ENCODE measurements around the gene FOXO1.
"Not testable (repeated sequence)": the region's sequence is repeated elsewhere in the genome, so short reads cannot be mapped to it uniquely, and the experiment has no call there.

Gene FOXO1

GRCh38 chr13:40666045-40666932, at the start of gene FOXO1:
Gene FOXO1 (minus strand): TSS chr13:40666641. CDS start chr13:40666212, 429 bp downstream.
- H3K4me3 ChIP-seq (ENCODE audit: low read length in 2 of 2): peak within 1 kb of the TSS; percentile 91 to 95
- peaks cover 25% of the 10 kb centered on the region for H3K4me1 ChIP-seq (ENCODE audit: control insufficient read depth, insufficient read depth, low read length)
- no peaks in the 10 kb centered on the region for H3K27me3 ChIP-seq (ENCODE audit: control insufficient read depth in 1 of 2, insufficient read depth in 2 of 2, low read length in 2 of 2)
- H3K27ac ChIP-seq (ENCODE audit: low read length): peak within 1 kb of the TSS; percentile 93
- no peaks in the 10 kb centered on the region for H3K36me3 ChIP-seq (ENCODE audit: control insufficient read depth in 2 of 2, insufficient read depth in 2 of 2, low read length in 2 of 2)
- H3K9ac ChIP-seq (ENCODE audit: low read length in 2 of 2): peak within 1 kb of the TSS; percentile 75 to 82
- no peaks in the 10 kb centered on the region for H3K9me3 ChIP-seq (ENCODE audit: control insufficient read depth in 2 of 2, low read length in 2 of 2)

GRCh38 chr13:40714433-40714832, 48.0 kb upstream of the FOXO1 start:
- H3K27ac ChIP-seq (ENCODE audit: low read length); H3K9ac ChIP-seq (ENCODE audit: low read length in 2 of 2); H3K36me3 ChIP-seq (ENCODE audit: control insufficient read depth in 2 of 2, insufficient read depth in 2 of 2, low read length in 2 of 2); H3K4me3 ChIP-seq (ENCODE audit: low read length in 2 of 2); H3K4me1 ChIP-seq (ENCODE audit: control insufficient read depth, insufficient read depth, low read length); H3K9me3 ChIP-seq (ENCODE audit: control insufficient read depth in 2 of 2, low read length in 2 of 2); H3K27me3 ChIP-seq (ENCODE audit: control insufficient read depth in 1 of 2, insufficient read depth in 2 of 2, low read length in 2 of 2): not testable (repeated sequence)

GRCh38 chr13:40706439-40706838, 40.0 kb upstream of the FOXO1 start:
- Histone ChIP-seq H3K36me3 (ENCODE audit: control insufficient read depth in 2 of 2, insufficient read depth in 2 of 2, low read length in 2 of 2) (no peaks in the 10 kb centered on the region), H3K9ac (ENCODE audit: low read length in 2 of 2) (no peak overlapping the region), H3K27me3 (ENCODE audit: control insufficient read depth in 1 of 2, insufficient read depth in 2 of 2, low read length in 2 of 2) (no peaks in the 10 kb centered on the region), H3K4me3 (ENCODE audit: low read length in 2 of 2) (no peak overlapping the region), H3K27ac (ENCODE audit: low read length) (no peak overlapping the region), H3K4me1 (ENCODE audit: control insufficient read depth, insufficient read depth, low read length) (no peaks in the 10 kb centered on the region), H3K9me3 (ENCODE audit: control insufficient read depth in 2 of 2, low read length in 2 of 2) (no peaks in the 10 kb centered on the region)

GRCh38 chr13:40697711-40698110, 31.3 kb upstream of the FOXO1 start:
- Histone ChIP-seq H3K27me3 (ENCODE audit: control insufficient read depth in 1 of 2, insufficient read depth in 2 of 2, low read length in 2 of 2) (no peaks in the 10 kb centered on the region), H3K4me1 (ENCODE audit: control insufficient read depth, insufficient read depth, low read length) (no peaks in the 10 kb centered on the region), H3K9me3 (ENCODE audit: control insufficient read depth in 2 of 2, low read length in 2 of 2) (no peaks in the 10 kb centered on the region), H3K36me3 (ENCODE audit: control insufficient read depth in 2 of 2, insufficient read depth in 2 of 2, low read length in 2 of 2) (no peaks in the 10 kb centered on the region), H3K4me3 (ENCODE audit: low read length in 2 of 2) (no peak overlapping the region), H3K9ac (ENCODE audit: low read length in 2 of 2) (no peak overlapping the region), H3K27ac (ENCODE audit: low read length) (no peak overlapping the region)

- Histone ChIP-seq H3K4me3 (ENCODE audit: low read length in 2 of 2) (no peak overlapping the region), H3K9ac (ENCODE audit: low read length in 2 of 2) (no peak overlapping the region), H3K4me1 (ENCODE audit: control insufficient read depth, insufficient read depth, low read length) (no peaks in the 10 kb centered on the region), H3K27me3 (ENCODE audit: control insufficient read depth in 1 of 2, insufficient read depth in 2 of 2, low read length in 2 of 2) (no peaks in the 10 kb centered on the region), H3K36me3 (ENCODE audit: control insufficient read depth in 2 of 2, insufficient read depth in 2 of 2, low read length in 2 of 2) (no peaks in the 10 kb centered on the region), H3K9me3 (ENCODE audit: control insufficient read depth in 2 of 2, low read length in 2 of 2) (no peaks in the 10 kb centered on the region), H3K27ac (ENCODE audit: low read length) (no peak overlapping the region)
These were observed 28.0 kb upstream of the FOXO1 start for GRCh38 chr13:40694426-40694825.

- Histone ChIP-seq H3K4me1 (ENCODE audit: control insufficient read depth, insufficient read depth, low read length) (no peaks in the 10 kb centered on the region), H3K9me3 (ENCODE audit: control insufficient read depth in 2 of 2, low read length in 2 of 2) (no peaks in the 10 kb centered on the region), H3K27me3 (ENCODE audit: control insufficient read depth in 1 of 2, insufficient read depth in 2 of 2, low read length in 2 of 2) (no peaks in the 10 kb centered on the region), H3K9ac (ENCODE audit: low read length in 2 of 2) (no peak overlapping the region), H3K36me3 (ENCODE audit: control insufficient read depth in 2 of 2, insufficient read depth in 2 of 2, low read length in 2 of 2) (no peaks in the 10 kb centered on the region), H3K27ac (ENCODE audit: low read length) (no peak overlapping the region), H3K4me3 (ENCODE audit: low read length in 2 of 2) (no peak overlapping the region)
These were observed 26.5 kb upstream of the FOXO1 start for GRCh38 chr13:40692946-40693345.

GRCh38 chr13:40688781-40689180, 22.3 kb upstream of the FOXO1 start:
- no peaks in the 10 kb centered on the region for H3K9me3 ChIP-seq (ENCODE audit: control insufficient read depth in 2 of 2, low read length in 2 of 2)

GRCh38 chr13:40682449-40683240, 16.2 kb upstream of the FOXO1 start:
- Histone ChIP-seq H3K9ac (ENCODE audit: low read length in 2 of 2) (no peak overlapping the region), H3K9me3 (ENCODE audit: control insufficient read depth in 2 of 2, low read length in 2 of 2) (no peaks in the 10 kb centered on the region), H3K27ac (ENCODE audit: low read length) (no peak overlapping the region), H3K36me3 (ENCODE audit: control insufficient read depth in 2 of 2, insufficient read depth in 2 of 2, low read length in 2 of 2) (no peaks in the 10 kb centered on the region), H3K4me1 (ENCODE audit: control insufficient read depth, insufficient read depth, low read length) (peaks cover 13% of the 10 kb centered on the region), H3K4me3 (ENCODE audit: low read length in 2 of 2) (no peak overlapping the region), H3K27me3 (ENCODE audit: control insufficient read depth in 1 of 2, insufficient read depth in 2 of 2, low read length in 2 of 2) (no peaks in the 10 kb centered on the region)

More at GRCh38 chr13:40688781-40689180, 22.3 kb upstream of the FOXO1 start:
- Histone ChIP-seq H3K36me3 (ENCODE audit: control insufficient read depth in 2 of 2, insufficient read depth in 2 of 2, low read length in 2 of 2) (no peaks in the 10 kb centered on the region), H3K4me1 (ENCODE audit: control insufficient read depth, insufficient read depth, low read length) (no peaks in the 10 kb centered on the region), H3K4me3 (ENCODE audit: low read length in 2 of 2) (no peak overlapping the region), H3K27ac (ENCODE audit: low read length) (no peak overlapping the region), H3K27me3 (ENCODE audit: control insufficient read depth in 1 of 2, insufficient read depth in 2 of 2, low read length in 2 of 2) (no peaks in the 10 kb centered on the region), H3K9ac (ENCODE audit: low read length in 2 of 2) (no peak overlapping the region)

GRCh38 chr13:40681341-40682146, 15.1 kb upstream of the FOXO1 start:
- Histone ChIP-seq H3K36me3 (ENCODE audit: control insufficient read depth in 2 of 2, insufficient read depth in 2 of 2, low read length in 2 of 2) (no peaks in the 10 kb centered on the region), H3K27me3 (ENCODE audit: control insufficient read depth in 1 of 2, insufficient read depth in 2 of 2, low read length in 2 of 2) (no peaks in the 10 kb centered on the region), H3K9ac (ENCODE audit: low read length in 2 of 2) (no peak overlapping the region), H3K4me1 (ENCODE audit: control insufficient read depth, insufficient read depth, low read length) (peaks cover 13% of the 10 kb centered on the region), H3K9me3 (ENCODE audit: control insufficient read depth in 2 of 2, low read length in 2 of 2) (no peaks in the 10 kb centered on the region), H3K27ac (ENCODE audit: low read length) (no peak overlapping the region), H3K4me3 (ENCODE audit: low read length in 2 of 2) (no peak overlapping the region)

- H3K4me1 ChIP-seq (ENCODE audit: control insufficient read depth, insufficient read depth, low read length): peaks cover 13% of the 10 kb centered on the region
- no peaks in the 10 kb centered on the region for H3K9me3 ChIP-seq (ENCODE audit: control insufficient read depth in 2 of 2, low read length in 2 of 2)
- no peaks in the 10 kb centered on the region for H3K36me3 ChIP-seq (ENCODE audit: control insufficient read depth in 2 of 2, insufficient read depth in 2 of 2, low read length in 2 of 2)
- no peak overlapping the region for H3K4me3 ChIP-seq (ENCODE audit: low read length in 2 of 2)
- no peaks in the 10 kb centered on the region for H3K27me3 ChIP-seq (ENCODE audit: control insufficient read depth in 1 of 2, insufficient read depth in 2 of 2, low read length in 2 of 2)
- H3K9ac ChIP-seq (ENCODE audit: low read length in 2 of 2): no peak overlapping the region
- H3K27ac ChIP-seq (ENCODE audit: low read length): no peak overlapping the region
These were observed 14.3 kb upstream of the FOXO1 start for GRCh38 chr13:40680659-40681323.
